PFSK-1 (cell line): Measurements from ENCODE around the gene CDK16.

ENCODE experiments used
- FOXP2 ChIP-seq: optimal IDR thresholded peaks from 2 replicates; pipeline ENCODE3; 2011; ENCODE audit warnings: borderline replicate concordance, control low read depth, inconsistent platforms; ENCODE audit not compliant: insufficient read depth; ENCODE audit errors: extremely low read length, extremely low read depth
- POLR2AphosphoS5 ChIP-seq: IDR thresholded peaks from 2 replicates; pipeline ENCODE4 v1.6.1; 2012; ENCODE audit warnings: low read depth, mild to moderate bottlenecking, control low read depth, low read length, moderate library complexity
- REST ChIP-seq, 2 experiments: IDR thresholded peaks; 2 replicates each; pipeline versions ENCODE4 v1.6.1 to v1.8.0; 2011 to 2012; ENCODE audit warnings: low read depth in 2 of 2, low read length in 2 of 2, control low read depth in 1 of 2, inconsistent platforms in 1 of 2, mild to moderate bottlenecking in 1 of 2, moderate library complexity in 1 of 2; ENCODE audit not compliant: insufficient read depth in 1 of 2
- SIN3A ChIP-seq: IDR thresholded peaks from 2 replicates; pipeline ENCODE4 v1.6.1; 2012; ENCODE audit warnings: mild to moderate bottlenecking, low read length, moderate library complexity, borderline replicate concordance; ENCODE audit not compliant: insufficient read depth
- TAF1 ChIP-seq: IDR thresholded peaks from 2 replicates; pipeline ENCODE4 v1.6.1; 2012; ENCODE audit warnings: low read length, control low read depth, borderline replicate concordance; ENCODE audit not compliant: insufficient read depth

Gene CDK16

GRCh38 chrX:47200385-47201150 is 17.9 kb upstream of the CDK16 start:
- TF ChIP-seq TAF1 (no peak), POLR2AphosphoS5 (no peak), FOXP2 (no peak), REST (IDR thresholded peaks at IDR 0.05; ENCODE audit: insufficient read depth in 1 of 2, low read depth in 2 of 2, low read length in 2 of 2) (no peak), SIN3A (no peak)

GRCh38 chrX:47201345-47201944 is 17.0 kb upstream of the CDK16 start:
- no peak for TF ChIP-seq REST (IDR thresholded peaks at IDR 0.05; ENCODE audit: insufficient read depth in 1 of 2, low read depth in 2 of 2, low read length in 2 of 2)
- TF ChIP-seq POLR2AphosphoS5: no peak
- TF ChIP-seq SIN3A: no peak
- no peak for TF ChIP-seq TAF1
- TF ChIP-seq FOXP2: no peak

- TF ChIP-seq SIN3A (no peak), REST (IDR thresholded peaks at IDR 0.05; ENCODE audit: insufficient read depth in 1 of 2, low read depth in 2 of 2, low read length in 2 of 2) (no peak), TAF1 (no peak), FOXP2 (no peak), POLR2AphosphoS5 (no peak)
These were observed 16.2 kb upstream of the CDK16 start for GRCh38 chrX:47202316-47202715.

GRCh38 chrX:47202877-47203276 is 15.6 kb upstream of the CDK16 start:
- TF ChIP-seq REST (IDR thresholded peaks at IDR 0.05; ENCODE audit: insufficient read depth in 1 of 2, low read depth in 2 of 2, low read length in 2 of 2) (no peak), POLR2AphosphoS5 (no peak), TAF1 (no peak), SIN3A (no peak), FOXP2 (no peak)

- no peak for TF ChIP-seq POLR2AphosphoS5
- TF ChIP-seq FOXP2: no peak
- TF ChIP-seq SIN3A: no peak
- TF ChIP-seq TAF1: no peak
- TF ChIP-seq REST (IDR thresholded peaks at IDR 0.05; ENCODE audit: insufficient read depth in 1 of 2, low read depth in 2 of 2, low read length in 2 of 2): no peak
These were observed 13.5 kb upstream of the CDK16 start for GRCh38 chrX:47204970-47205369.
